HG03432 (cell line): Measurements from ENCODE around the gene GRWD1.

ENCODE experiments used
- ATAC-seq: cut with Tn5 transposase; IDR thresholded peaks from one replicate; pipeline ENCODE4 v1.9.1; 2021; ENCODE audit warnings: mild to moderate bottlenecking, moderate library complexity; ENCODE audit not compliant: unreplicated experiment

The GRWD1 gene

GRCh38 chr19:48421548-48421947, 24.2 kb upstream of the GRWD1 start:
- no peak for ATAC-seq

- no peak for ATAC-seq
These were observed 21.0 kb upstream of the GRWD1 start for GRCh38 chr19:48424694-48425219.

- no peak for ATAC-seq
These were observed 17.1 kb upstream of the GRWD1 start for GRCh38 chr19:48428670-48429069.

- ATAC-seq = no peak
These were observed 12.4 kb upstream of the GRWD1 start for GRCh38 chr19:48433337-48433736.

GRCh38 chr19:48436586-48436985, 9.2 kb upstream of the GRWD1 start:
- ATAC-seq = no peak

- ATAC-seq = no peak
These were observed 4.3 kb upstream of the GRWD1 start for GRCh38 chr19:48441360-48442050.

- ATAC-seq = no peak
These were observed 3.4 kb upstream of the GRWD1 start for GRCh38 chr19:48442116-48443035.

- no peak for ATAC-seq
These were observed 2.5 kb upstream of the GRWD1 start for GRCh38 chr19:48443256-48443655.

GRCh38 chr19:48443731-48444128, 2.1 kb upstream of the GRWD1 start:
- no peak for ATAC-seq

GRCh38 chr19:48444129-48444935, 1.5 kb upstream of the GRWD1 start:
- ATAC-seq = no peak

GRCh38 chr19:48444936-48445200, 915 bp upstream of the GRWD1 start:
- no peak for ATAC-seq

- peak; percentile 19 for ATAC-seq
These were observed 552 bp upstream of the GRWD1 start for GRCh38 chr19:48445256-48445605.

GRCh38 chr19:48446579-48446978, 796 bp downstream of the GRWD1 start:
- no peak for ATAC-seq

GRCh38 chr19:48448563-48448962, 2.8 kb downstream of the GRWD1 start:
- ATAC-seq = no peak

GRCh38 chr19:48450441-48450840, 4.7 kb downstream of the GRWD1 start:
- no peak for ATAC-seq

GRCh38 chr19:48450863-48451262, 5.1 kb downstream of the GRWD1 start:
- no peak for ATAC-seq

- no peak for ATAC-seq
These were observed 5.8 kb downstream of the GRWD1 start for GRCh38 chr19:48451624-48452023.

- no peak for ATAC-seq
These were observed 6.8 kb downstream of the GRWD1 start for GRCh38 chr19:48452289-48453190.

GRCh38 chr19:48454150-48454730, 8.5 kb downstream of the GRWD1 start:
- no peak for ATAC-seq
